NCI-H128 (cell line): Measurements from ENCODE around the gene OTOS.

Source experiments
- DNase-seq: peaks from one replicate; lab custom pipeline; 2025; ENCODE audit not compliant: unreplicated experiment; lab: John Stamatoyannopoulos, UW

The OTOS gene

DNA sequence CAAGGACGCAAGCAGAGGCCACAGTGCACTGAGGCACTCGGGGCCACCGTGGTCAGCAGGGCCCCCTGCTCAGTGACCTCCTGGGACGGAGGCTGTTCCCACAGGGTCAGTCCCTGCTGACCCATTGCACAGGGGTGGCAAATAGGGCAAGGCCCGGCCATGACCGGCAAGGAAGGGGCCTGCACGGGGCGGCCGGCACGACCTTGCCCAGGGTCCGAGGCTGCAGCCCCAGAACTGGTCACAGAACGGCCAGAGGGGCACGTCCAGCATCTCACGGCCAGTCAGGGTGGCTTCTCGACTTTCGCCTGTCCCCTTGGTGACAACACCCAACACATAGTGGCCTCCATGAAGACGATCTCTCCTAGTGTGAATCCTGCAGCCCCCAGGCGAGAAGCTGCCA, 27.6 kb upstream of the OTOS start:
- no peak for DNase-seq

DNA sequence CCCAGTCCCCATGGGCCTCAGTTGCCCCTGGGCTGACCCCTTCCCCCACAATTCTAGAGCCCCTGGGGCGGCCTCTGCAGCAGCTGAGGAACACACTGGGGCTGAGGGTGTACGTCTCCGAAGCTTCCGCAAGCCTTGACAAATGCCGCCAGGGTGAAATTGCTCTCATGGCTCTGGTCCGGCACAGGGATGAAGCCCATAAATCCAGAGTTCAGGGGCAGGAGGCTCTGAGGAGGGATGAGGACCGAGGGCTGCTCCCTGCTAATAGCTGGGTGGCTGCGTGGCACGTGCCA, 27.1 kb upstream of the OTOS start:
- DNase-seq = no peak

DNA sequence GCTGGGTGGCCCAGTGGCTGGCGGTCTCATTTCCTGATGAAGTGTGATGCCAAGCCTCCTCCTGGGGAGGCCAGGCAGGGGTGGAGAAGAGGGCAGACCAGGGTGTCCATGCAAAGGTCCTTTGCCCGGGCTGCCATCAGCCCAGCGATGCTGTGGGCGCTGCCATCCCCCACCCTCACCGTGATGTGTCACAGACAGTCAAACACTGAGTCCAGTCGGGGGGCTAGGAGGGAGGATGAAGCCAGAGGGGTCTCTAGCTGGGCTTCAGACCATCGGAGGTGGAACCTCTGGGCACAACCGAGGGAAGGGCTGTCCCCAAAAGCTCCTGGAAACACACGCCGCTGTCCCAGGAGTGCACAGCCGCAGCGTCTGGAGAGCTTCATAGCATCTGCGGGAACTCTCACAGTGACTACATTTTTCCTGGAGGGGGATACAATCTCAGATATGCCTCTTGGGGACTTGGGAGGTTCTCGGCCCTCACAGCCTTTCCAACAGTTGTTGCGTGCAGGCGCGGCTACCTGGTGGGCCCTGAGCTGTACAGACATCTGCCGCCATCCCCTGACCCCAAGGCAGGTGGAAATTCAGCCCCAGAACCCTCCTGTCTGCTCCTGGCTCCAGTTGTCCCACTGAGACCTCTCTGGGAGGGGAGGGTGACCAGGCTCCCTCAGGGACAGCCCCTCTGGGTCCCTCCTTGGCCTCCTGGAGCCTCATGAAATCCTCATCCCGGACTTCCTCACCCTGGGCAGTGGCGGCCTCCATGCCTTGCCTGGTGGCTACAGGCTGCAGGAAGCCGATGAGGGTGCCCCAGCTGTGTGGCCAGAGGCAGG, 26.5 kb upstream of the OTOS start:
- no peak for DNase-seq

DNA sequence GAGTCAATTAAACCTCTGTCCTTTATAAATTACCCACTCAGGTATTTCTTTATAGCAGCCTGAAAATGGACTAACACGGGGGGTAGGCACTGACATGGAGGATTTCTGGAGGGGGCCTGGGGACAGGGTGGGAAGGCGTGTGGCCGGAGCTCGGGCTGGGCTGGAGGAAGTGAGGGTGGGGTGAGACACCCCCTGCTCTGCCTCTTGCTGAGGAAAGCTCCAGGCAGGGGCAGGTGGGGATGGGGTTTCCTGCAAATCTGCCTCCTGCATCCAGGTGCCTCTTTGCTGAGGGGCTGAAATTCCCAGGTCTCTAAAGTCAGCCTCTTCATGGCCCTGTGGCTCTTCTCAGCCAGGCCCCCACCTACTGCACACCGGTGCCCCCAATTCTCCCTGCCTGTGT, 25.7 kb upstream of the OTOS start:
- no peak for DNase-seq

DNA sequence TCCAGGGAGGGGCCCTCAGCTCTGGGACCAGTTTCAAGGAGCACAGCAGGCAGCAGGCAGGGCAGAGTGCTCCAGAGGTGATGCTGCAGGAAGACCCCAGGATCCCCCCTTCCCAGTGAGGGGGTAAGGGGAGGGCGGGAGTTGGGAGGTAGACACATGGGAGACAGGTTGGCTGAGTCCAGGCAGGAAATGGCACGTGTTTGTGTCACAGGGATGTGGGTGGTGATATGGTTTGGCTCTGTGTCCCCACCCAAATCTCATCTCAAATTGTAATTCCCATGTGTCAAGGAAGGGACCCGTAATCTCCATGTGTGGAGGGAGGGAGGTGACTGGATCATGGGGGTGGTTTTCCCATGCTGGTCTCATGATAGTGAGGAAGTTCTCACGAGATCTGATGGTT, 25.2 kb upstream of the OTOS start:
- no peak for DNase-seq

DNA sequence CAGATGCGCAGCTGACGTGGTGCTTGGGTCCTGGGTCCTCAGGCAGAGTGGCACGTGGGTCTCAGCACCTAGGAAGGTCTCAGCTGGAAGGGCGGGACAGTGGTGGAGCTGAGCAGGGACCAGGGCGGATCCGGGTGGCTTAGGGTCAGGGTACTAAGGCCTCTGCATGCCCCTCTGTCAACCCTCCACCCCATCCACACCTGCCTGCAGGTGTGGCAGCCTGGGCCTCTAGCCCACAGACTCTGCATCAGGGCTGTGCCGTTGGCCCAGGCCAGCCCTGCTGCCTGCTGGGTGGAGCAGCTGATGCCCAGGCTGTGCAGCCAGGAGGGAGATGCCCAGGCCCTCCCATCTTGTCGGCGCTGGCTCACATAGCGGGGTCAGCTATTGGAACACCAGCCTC, 24.6 kb upstream of the OTOS start:
- no peak for DNase-seq

DNA sequence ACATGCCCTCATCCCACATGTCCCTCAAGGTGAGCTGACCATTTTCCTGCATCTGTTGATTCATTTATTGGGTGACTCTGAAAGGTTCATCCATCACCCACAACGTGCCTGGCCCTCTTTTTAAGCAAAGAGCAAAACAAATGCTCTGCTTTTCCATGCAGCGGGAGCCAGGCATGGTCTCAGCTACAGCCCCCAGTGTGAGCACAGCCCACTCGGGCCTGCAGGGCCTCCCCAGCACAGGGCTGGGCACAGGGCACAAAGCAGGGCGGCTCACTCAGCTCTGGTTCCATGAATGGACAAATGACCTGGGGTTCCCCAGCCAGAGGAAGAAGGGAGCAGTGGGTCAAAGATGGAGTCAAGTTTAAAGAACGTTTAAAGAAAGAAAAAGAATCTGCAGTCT, 24.1 kb upstream of the OTOS start:
- no peak for DNase-seq

DNA sequence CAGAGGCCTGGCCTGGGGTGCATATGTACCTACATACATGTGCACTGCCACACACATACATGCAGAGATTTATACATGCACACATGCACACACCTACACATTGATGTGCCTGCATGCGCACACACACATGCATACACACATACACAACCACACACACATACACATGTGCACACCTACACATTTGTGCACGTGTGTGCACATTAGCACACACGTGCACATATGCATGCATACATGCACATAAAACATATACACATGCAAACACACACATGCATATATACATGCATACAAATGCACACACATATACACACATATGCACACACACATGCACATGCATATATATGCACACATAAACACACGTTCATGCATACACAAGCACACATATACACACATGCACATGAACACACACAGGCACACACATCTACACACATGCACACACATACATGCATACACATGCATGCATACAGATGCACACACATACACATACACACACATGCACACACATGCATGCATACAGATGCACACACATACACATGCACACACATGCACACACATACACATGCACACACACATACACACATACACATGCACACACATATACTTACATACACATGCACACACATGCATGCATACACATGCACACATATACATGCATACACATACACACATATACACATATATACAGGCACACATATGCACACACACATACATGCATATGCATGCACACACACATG, 23.6 kb upstream of the OTOS start:
- DNase-seq = no peak

DNA sequence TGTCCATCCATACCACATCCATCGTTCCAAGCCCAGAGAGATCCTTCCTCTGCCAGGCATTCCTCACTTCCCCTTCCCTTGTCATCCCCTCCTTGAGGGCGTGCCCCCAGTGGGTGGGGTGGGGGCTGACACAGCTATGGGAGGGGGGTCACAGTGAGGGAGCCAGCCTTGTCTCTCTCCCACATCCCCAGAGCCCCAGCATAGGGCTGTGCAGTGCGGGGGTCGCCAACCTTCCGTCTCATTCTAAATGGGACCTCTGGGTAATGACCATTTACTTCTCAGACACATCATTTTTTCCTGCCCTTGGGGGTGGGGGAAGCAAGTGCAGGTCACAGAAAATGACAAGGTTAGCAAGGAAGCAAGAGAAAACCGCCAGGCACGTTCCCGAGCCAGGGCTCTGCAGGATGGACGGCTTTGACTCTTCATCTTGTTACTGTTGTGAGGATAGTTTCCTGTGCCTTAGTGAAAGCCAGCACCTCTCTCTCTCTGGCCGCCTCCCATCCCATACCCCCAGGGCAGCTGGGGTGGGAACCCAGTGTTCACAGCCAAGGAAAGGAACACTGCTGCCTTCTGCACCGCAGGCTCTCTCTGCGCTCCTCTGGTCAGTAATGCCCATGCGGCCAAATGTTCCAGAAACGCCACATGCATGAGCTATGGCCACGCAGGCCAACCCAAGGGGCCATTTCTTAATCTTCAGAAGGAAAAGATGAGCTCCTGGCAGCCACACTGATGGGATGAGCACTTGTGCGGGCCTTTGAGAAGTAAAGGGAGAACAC, 22.7 kb upstream of the OTOS start:
- no peak for DNase-seq

DNA sequence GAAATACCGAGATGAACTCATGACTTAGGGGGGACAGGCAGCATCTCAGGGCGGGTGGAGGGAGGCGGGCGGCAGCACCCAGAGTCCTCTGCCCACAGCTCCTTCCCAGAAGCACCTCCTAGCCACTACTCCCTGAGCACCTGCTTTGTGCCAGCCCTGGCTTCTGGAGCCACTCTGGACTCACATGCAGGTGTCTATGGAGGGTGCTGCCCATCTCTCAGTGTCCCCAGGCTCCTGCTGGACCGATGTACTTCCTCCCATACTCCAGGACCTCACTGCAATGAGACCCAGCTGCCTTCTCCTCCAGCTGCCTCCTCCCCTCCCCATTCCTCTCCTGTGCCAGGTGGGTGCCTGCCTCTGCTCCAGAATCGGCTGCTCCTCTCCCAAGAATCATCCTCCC, 22.1 kb upstream of the OTOS start:
- DNase-seq = no peak

DNA sequence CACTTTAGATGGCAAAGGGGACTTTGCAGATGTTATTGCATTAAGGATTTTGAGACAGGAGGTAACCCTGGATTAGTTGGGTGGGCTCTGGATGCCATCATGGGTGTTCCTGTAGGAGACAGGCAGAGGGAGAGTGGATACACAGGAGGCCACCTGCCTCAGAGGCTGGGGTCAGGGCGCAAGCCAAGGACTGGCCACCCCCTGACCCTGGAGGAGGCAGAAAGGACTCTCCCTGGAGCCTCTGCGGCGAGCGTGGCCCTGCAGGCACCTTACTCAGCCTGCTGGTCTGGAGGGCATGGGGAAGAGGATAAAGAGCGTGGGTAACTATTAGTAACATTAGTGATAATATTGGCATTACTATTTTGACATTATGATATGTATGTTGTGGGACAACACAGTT, 21.6 kb upstream of the OTOS start:
- no peak for DNase-seq

DNA sequence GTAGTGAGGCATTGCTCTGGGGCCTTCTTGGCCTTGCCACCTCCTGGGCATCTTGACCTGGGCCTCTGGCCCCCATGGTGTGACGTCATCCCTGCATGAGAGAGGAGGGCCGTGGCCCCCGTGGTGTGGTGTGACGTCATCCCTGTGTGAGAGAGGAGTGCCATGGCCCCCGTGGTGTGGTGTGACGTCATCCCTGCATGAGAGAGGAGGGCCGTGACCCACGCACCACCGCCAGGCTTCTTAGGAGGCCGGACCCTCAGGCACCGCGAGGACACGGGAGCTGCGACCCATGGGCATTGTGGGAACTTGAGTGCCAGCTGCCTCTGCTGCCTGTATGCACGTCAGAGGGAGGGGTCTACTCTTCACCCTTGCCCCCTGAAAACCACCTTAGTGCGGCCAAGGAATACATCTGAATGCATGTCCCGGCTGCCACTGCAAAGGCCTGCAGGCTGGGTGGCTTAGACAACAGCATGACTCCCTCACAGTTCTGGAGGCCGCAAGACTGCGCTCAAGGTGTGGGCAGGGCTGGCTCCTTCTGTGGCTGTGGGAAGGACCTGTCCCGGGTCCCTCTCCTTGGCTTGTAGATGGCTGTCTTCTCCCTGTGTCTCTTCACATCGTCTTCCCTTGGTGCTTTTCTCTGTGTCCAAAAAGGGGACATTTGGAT, 20.8 kb upstream of the OTOS start:
- DNase-seq = no peak

DNA sequence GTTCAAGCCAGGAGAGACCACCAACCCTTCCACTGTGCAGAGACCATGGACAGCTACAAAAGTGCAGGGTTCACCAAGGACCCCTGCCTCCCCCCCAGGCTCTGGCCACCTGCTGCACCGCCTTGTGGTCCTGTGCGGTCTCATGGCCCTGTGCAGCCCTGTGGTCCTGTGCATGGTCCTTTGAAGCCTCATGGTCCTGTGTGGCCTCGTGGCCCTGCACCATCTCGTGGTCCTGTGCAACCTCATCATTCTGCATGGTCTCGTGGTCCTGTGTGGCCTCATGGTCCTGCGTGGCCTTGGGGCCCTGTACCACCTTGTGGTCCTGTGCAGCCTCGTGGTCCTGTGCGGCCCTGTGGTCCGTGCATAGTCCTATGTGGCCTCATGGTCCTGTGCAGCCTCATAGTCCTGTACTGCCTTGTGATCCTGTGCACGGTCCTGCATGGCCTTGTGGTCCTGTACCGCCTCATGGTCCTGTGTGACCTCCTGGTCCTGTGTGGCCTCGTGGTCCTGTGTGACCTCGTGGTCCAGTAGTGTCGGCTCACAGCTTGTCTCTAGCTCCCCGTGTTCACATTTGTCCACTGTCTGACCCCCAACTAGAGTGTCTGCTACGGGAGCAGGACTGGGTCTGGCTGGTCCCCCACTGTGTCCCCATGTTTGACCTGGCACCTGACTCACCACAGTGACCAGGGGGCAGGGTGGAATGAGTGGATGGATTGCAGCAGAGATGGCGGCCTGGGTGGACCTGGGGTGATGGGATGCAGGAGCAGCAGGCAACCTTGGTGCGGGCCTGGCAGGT, 20.0 kb upstream of the OTOS start:
- no peak for DNase-seq

DNA sequence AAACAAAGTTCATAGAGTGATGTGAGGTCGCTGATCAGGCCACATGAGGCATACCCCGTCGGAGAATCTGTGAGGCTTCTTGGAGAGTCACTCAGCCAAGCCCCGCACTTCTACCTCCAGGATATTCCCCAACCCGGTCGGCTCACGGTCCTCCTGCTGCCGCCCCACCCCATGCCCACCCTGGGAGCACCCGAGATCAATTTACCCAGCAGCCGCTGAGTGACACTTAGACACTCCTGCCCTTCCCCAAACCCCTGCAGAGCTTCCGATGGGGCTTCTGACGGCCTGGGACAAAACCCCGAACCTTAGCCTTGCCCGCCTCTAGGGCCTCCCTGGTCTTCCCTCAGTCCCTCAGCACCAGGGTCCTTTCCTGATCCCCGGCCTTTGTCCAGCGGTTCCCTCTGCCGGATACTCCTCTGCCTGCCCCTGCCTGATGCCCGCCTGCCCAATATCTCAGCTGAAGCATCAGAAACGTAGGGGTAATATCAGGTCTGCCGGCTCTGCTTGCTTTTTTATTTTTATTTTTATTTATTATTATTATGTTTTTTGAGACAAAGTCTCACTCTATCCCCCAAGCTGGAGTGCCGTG, 18.9 kb upstream of the OTOS start:
- DNase-seq = no peak

DNA sequence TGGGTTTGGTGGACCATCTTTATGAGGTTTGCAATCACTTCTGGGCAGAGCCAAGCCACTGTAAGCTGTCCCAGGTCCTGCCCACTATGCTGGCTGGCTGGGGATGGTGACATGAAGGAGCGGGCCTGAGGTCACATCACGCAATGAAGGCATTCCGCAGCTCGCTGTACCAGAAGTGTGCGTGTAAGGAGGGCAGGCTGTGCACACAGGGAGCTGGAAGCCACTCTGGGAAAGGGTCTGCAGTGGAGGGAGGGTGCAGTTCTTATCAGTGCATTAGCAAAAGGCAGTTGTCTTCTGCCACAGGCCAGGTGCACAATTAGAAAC, 16.7 kb upstream of the OTOS start:
- DNase-seq = no peak

DNA sequence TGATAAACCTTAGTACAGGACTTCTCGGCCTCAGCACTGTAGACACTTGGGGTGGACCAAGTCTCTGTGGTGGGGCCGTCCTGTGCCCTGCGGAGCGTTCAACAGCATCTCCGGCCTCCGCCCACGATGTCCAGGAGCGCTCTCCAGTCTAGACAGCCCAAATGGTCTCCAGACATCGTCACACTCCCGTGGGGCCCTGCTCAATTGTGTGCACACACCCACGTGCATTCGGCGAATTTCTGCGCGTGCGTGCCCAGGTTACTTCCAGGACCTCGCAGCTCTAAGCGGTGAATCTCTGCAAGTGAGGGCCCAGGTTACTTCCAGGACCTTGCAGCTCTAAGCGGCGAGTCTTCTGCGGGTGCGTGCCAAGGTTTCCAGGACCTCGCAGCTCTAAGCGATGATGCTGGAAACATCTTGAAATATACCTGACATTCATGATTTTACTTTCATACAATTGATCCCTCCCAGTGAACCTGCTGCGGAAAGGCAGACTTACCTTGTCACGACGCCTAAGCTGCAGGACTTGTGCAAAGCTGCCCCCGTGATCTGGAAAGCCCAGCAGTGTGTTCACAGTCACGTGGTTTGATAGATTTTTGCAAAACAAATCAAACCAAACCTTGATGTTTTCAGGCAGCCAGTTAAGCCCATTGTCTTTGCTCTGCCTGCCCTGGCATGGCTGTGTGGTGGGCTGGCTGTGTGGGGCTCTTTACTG, 16.1 kb upstream of the OTOS start:
- DNase-seq = no peak

DNA sequence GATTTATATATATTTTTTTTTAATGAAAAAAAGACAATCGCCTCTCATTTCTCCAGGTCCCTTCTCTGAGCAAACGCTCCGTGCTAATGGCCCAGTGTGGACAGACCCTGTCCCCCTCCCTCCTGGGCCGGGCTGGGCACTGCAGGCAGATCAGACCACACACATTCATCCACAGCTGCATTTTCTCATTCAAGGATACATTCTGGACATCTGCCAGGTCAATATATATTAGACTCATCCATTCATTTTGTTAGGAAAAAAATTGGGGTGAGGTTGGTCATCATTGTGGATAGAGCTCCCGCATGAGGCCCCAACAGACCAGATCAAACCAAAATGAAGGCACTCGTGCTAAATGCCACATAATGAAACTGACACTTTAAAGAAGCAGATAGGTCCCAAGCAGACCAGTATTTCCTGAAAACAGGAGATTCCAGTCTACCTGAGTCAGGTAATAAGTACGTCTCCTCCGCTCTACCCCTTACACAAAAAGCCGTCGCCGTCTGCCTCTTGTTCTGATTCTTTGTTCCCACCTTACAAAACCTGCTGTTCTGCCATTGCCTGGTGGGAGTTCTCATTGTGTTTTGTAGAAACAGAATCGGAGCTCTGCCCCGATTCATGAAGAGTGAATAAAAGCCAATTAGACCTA, 15.4 kb upstream of the OTOS start:
- DNase-seq = no peak

DNA sequence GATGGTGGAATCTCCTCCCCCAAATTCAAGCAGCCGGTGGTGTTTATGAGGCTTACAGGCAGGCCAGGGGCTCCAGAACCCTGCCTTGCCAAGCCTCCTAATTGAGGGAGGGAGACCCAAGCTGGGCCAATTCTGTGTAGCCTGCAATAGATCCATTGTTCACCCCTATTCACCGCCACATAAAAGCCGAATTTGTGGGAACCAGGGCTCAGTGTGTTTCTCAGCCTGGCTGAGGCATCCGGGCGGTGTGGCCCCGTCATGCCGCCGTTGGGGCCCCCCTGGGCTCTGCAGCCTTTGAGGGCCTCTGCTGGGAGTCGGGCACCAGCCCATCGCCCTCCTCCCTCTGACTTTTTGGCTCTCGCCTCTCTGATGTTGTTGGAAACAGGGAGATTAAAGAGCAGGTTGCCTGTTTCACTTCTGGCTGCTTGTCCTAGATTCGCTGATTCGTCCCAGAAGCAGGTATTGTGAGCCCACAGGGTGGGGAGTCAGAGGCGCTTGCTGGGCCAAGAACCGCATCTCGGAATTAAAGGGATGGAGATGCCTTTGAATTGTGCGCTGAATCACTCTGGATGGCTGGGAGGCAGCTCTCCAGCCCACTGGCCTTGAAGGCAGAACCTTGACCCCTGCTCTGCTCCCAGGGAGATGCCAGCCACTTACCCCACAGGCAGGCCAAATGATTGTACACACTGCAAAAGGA, 14.7 kb upstream of the OTOS start:
- no peak for DNase-seq

DNA sequence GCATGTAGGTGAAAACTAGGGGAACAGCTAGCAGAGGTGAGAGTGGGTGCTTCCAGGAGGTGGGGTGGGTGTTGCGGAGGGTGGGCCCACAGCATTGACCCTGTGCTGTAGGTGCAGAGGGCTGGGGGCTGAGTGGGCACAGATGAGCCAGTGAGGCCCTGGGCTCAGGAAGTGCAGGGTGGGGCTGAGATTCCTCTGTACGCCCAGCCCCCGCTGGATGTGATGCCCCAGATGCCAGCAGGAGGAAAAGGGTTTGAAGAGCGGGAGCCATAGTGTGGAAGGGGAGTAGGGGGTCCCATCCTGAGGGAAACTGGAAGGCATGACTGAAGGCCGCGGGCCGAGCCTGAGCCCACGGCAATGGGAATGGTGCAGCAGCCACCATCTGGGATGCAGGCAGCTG, 14.1 kb upstream of the OTOS start:
- DNase-seq = no peak
